GM21576 (cell line): ENCODE results near the gene CELF2.

Source experiments
- ATAC-seq: cut with Tn5 transposase; IDR thresholded peaks from one replicate; pipeline ENCODE4 v1.9.1; 2021; ENCODE audit warnings: mild to moderate bottlenecking, moderate library complexity; ENCODE audit not compliant: unreplicated experiment

The CELF2 gene

DNA sequence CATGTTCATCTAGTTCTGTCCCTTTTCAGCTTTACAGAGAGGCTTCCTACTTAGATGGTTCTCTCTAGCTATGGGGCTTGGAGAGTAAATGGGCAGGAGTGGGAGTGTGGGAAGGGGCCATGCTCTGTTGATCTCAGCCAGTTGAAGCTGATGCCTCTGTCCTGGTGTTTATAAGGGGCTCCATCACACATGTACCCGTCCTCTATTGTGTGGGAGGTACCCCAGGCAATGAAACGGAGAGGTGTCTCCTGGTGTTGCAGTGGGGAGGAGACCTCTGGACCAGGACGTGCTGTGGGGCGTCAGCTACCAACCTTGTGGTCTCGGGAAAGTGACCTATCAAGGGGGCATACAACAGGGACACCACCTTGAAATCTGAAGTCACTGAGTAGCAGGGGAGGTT is 173.5 kb downstream of the CELF2 start:
- no peak for ATAC-seq

DNA sequence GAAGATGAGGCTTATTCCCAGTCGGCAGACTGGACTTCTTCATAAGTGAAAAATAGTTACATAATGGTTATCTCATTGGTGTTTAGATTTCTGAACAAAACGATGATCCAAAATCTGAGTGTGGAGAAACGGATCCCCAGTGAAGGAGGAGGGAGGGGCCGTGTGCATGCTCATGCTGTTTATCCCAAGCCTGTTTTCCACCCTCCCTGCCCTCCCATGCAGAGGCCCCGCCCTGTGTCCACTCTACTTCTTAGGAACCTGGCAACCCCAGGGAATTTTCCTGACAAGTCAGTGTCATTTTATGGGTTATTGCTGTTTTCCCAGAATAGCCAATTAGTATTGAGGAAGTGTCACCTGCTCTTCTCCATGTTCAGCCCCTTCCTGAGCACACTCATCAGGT is 174.0 kb downstream of the CELF2 start:
- ATAC-seq: no peak

DNA sequence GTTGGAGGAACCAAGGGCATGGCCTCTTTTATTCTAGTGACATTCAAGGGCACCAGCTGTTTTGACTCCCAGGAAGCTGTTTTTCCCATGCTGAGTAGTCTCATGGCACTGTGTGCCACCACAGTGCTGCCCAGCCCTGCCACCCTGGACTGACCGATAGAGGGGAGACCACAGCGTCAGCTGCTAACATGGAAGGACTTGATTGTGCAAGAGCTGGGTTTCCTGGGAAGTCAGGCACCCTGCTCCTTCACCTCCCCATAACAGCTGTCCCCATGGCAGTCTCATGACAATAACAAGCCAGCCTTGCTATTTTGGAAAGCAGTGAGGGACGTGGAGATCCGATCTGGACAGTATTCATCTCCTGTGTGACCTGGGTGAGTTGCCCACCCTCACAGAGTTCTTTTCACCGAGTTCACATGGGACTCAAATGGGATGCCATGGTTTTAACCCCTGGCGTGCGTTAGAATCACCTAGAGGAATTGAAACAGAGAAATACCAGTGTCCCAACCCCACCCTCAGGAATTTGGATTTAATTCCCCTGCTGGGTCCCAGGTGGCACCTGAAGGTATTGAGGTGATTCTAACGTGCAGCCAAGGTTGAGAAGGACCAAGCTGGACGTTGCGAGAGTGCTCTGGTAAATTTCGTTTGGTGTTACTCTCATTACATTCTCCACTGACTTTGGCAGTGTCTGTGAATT is 174.8 kb downstream of the CELF2 start:
- no peak for ATAC-seq

GRCh38 chr10:11193001-11193551 is 175.4 kb downstream of the CELF2 start:
- no peak for ATAC-seq

GRCh38 chr10:11194859-11195586 is 177.4 kb downstream of the CELF2 start:
- ATAC-seq: peak; percentile 34

GRCh38 chr10:11195623-11196022 is 178.0 kb downstream of the CELF2 start:
- no peak for ATAC-seq

DNA sequence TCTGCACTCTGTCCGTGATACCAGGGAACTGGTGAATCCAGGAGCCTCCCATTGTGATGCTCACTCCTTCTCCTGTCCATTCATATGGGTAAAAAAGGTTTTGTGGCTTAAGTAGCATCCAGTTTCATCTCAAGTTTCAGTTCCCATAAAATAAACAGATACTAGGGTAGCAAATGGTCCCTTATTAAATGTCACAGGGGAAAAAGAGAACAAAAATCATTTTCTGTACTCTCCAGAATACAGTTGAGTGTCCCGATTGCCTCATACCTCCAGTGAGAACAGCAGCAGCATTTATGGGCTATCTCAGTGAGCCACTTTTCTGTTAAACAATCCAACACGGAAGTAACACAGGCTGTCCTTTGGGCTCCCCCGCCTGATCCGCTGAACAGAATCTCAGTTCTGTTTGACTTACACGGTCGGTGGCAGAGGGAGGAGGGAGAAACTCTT is 179.6 kb downstream of the CELF2 start:
- peak; percentile 58 for ATAC-seq

DNA sequence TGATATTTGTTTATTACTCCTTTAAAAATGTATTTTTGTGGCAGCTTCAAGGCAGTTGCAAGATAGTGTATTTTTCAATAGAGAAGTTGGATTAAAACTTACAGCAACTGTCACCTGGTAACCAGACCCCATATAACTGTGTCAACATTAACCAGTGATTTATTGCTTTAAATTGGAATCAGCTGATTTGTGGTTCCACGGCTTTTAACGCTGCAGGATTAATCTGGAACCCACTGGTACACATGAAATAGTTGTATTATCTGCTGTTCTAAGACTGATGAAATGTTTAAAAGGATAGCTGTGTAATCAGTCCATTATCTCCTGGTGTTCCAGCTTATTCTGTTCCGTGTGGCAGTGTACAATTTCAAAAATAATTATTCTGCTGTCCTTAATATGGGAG is 180.2 kb downstream of the CELF2 start:
- no peak for ATAC-seq

DNA sequence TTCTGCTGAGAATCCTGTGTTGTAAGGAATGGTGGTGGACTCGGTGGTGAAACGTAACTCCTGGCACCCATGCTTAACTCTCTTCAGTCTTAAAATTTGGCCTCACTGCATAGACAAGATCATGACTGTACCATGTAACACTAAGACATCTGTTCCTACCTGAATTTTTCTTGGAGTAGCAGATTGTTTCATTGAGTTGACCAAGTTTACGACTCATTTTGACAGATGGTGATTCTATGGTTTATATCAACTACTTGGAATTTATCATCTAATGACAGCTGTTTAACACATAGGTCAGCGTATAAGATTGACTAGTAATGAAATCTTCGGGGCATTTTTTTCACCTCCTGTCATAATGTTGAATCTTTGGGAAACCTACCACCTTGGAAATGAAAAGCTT is 184.2 kb downstream of the CELF2 start:
- ATAC-seq: no peak

DNA sequence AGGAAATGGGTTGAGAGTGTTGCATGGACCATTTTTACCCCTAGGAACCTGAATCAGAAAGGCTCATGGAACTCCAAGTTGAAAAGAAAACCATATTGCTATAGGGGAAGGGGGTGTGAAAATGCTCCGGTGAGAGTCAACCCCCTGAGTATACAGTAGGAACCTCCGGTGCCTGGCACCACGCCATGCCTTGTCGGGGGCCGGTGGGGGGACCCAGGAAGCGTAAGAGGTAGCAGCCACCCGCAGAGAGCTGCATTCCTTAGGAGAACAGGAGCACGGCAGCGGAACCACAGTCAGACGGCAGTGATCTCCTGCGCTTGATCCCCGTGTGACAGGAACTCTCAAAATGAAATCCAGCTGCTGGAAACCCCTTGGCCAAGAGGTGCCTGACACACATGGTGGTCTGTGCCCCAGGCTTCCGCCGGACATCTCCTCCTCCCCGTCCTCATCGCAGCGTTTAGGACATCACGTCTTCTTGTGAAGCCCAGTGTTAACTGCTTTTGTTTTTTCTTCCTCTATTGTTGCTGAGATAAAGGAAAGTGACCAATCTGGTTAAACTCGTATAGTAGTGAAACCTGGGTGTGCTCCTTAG is 186.8 kb downstream of the CELF2 start:
- no peak for ATAC-seq

DNA sequence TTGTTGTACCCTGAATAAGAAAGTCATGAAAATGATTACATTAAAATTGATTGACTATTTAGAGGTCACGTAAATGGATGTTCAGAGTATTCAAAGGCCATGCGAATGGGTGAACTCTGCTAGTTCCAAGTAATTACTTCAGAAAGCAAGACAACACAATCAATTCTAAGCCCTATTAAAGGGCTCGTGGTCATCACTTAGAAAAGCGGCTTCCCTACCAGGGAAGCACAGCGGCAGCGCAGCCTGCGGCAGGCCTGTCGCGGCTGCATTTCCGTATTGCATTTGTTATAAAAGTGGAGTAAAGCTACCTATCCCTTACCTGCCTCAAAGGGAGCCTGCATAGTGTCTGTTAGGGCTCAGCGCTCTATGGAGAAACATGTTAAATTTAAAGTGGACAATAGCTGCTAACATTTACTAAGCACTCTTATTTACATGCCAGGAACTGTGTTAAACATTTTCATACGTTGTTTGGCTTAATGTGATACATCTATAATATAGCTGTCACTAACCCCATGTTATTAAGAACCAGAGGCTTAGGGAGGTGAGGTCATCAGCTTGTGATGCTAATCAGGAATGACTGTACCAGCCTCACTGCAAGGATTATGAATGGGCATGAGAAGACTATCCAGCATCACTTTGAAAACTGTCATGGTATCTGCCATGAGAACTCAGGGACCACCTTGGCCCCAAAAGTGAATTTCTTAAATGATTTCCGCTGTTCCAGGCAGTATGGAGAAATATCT is 187.5 kb downstream of the CELF2 start:
- ATAC-seq: no peak

DNA sequence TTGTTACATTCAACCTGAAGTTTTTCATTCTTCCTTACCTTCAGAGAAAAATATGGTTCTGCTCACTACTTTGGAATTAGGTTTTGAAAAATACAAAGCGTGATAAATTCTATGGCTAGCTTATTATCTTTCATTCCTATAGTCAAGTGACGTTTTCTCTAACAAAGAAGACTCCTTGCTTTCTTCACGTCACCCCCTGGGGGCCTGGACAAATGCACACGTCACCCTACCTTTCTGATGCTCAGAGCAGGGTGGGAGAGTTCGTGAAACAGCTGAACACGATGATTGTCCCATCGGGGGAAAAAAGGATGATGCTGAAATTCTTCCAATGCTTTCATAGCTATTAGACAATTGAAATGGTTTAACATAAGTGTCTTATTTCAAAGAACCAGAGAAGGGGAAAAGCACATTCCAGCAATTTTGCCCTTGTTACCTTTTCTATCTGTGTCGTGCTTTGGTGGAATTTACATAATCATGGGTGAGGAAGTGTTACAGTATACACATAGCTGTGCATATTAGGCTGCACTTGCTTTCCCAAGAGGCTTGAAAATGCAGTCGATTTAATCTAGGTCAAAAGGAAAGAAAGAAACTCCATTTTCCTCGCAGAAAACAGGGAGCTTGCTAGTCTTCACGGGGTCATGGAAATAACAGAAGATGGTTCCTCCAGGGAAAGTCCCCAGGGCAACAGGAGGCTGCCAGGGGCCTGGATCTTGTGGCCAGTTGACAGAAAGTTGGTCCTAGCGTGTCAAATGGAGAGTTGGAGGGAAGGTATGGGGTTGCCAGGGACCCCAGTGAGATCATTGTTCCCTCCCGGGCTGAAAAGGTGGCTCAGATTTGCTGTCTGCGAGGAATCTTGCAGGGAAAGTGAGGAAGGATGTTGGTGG is 189.2 kb downstream of the CELF2 start:
- ATAC-seq: no peak

DNA sequence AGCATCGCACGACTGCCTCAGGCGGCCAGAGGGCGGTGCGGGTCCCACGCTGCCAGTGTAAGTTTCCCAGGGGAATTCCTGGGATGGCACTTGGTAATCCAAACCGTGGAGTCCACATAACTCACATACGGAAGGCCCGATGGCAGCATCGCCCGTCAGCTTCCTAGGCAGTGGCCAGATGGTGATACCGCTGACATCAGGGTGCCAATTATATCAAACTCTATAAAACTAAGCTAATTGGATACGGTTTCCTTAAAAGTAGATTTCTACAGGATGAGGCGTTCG is 189.8 kb downstream of the CELF2 start:
- no peak for ATAC-seq

- ATAC-seq: no peak
Observed at GRCh38 chr10:11208243-11208642, 190.6 kb downstream of the CELF2 start.

DNA sequence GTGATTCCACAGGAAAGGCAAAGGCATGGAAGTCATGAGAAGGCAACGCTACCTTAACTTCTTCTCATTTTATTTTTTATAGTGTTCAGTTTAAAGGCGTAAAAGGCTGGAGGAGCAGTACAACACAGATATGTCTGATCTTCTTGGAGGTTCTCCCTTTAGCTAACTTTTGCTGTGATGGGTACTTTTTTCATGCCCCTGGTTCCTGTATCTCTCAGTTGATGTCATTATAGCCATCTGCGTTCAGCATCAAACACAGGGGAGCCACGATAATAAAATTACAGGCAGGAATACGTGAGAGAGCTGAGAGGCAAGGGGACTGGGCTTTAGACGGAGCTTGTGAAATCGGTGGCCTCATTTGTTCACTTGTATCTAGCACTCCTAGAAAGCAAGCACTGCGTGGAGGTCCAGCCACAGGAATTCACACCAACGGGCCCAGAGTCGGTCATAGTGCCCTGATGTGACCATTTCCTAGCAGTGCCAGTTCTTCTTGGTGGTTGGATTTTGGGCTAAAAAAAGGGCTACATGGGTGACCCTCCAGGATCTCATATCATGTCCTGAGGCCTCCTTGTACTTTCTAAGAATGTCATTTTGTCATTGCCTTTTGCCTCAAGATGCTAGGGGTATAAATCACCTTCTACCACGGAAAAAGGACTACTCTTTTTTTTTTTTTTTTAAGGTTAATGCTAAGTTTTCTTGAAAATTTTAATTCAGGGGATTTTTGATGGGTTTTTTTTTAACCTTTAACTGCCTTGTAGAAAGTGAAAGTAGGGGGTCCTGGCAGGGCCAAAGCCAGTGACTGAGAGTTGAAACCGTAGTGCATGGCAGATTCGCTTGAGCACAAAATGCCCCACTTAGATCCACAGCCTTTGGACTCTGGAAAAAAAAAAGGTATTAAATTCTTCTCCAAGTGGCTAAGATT is 191.5 kb downstream of the CELF2 start:
- ATAC-seq: peak; percentile 55

GRCh38 chr10:11209830-11210181 is 192.1 kb downstream of the CELF2 start:
- peak; percentile 27 for ATAC-seq

- no peak for ATAC-seq
Observed at GRCh38 chr10:11210211-11210922, 192.7 kb downstream of the CELF2 start.

DNA sequence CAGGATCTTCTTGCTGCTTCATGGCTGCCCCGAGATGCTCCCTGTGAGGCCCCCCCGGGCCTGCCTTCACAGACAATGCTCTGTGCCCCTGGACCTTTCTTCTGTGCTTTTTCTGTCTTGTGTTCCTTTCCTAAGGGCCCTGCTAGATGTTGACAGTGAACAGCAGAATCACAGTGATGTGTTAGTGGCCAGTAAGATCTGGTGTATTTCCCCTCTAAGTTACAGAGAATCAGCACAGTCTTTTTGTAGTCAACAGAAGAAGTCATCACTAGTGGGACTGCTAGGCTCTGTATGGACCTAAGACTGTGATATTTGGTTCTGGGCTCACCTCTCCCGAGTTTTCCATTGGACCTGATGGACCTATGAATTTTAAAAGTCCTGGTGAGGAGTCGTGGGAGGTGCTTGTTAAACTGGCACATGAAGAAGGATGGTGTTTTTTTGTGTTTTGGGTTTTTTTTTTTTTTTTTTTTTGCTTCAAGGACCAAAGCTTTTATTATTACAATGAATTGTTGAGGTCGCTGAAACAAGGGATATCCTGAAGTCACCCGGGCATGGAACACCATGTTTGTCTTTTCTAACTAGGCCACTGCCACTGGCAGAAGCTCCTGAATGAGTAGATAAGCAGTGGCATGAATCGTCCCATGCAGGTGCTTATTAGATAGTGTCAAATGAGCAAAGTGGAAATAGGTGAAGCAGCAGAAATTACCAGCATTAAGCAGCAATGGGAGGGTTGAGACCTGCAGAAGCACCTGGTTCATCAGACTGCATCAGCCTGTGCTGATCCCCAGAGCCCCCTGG is 194.8 kb downstream of the CELF2 start:
- no peak for ATAC-seq
